OCI-M2 (cell line): Measurements from ENCODE around the gene ZNF396.
A peak's percentile ranks its signal among the peaks of the same experiment; 100 is the strongest.

Experiments used
- DNase-seq: peaks from one replicate; lab custom pipeline; 2025; ENCODE audit not compliant: unreplicated experiment; lab: John Stamatoyannopoulos, UW

The ZNF396 gene

GRCh38 chr18:35386600-35387100, 9.5 kb upstream of the ZNF396 start:
- DNase-seq = no peak

- DNase-seq = no peak
These were observed 6.0 kb upstream of the ZNF396 start for GRCh38 chr18:35383136-35383535.

DNA sequence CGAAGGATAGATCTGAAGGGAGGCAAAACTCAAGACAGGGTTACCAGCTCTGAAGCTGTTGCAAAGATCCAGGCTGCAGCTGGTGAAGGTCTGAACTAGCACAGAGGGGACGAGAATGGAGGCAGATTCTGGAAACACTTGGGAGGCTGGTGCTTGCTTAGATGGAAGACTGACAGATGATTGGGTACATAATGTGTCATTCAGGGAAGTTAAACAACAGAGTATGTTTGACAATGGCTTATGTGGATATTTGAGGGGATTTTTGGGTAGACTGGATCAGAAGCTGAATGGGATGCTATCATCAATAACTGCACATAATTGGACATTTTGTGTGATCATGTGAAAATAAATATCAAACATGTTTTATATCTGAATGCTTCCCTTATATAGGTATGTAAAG, 2.3 kb upstream of the ZNF396 start:
- DNase-seq = no peak

- no peak for DNase-seq
These were observed 1.4 kb upstream of the ZNF396 start for GRCh38 chr18:35378574-35378896.

- DNase-seq = no peak
These were observed 887 bp upstream of the ZNF396 start for GRCh38 chr18:35377875-35378573.

GRCh38 chr18:35376393-35376741, 770 bp downstream of the ZNF396 start:
- DNase-seq = no peak

- no peak for DNase-seq
These were observed 2.4 kb downstream of the ZNF396 start for GRCh38 chr18:35374708-35375107.

DNA sequence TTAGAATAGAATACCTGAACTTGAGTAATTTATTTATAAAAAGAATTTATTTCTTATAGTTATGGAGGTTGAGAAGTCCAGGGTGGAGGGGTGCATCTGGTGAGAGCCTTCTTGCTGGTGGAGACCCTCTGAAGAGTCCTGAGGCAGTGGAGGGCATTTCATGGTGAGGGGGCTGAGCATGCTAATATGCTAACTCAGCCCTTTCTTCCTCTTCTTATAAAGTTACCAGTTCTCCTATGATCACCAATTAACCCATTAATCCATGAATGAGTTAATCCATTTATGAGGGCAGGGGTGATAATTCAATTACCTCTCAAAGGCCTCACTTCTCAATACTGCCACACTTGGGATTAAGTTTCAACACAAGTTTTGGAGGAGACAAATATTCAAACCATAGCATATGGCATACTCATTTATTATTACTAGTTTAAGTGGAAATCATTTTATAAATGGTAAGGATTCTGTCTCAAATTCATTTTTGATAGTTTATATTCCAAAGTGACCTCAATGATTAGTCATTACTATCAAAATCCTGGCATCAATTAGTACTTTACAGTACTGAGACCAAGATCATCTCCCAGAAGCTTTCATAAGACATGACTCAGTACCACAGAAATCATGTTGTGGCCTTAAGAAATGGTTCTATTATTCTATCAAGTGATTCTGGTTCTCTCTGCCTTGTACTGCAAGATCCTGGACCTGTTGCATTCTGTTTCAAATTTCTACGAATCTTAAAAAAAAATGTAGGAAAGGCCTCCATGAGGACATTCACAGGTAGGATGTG, 5.5 kb downstream of the ZNF396 start:
- DNase-seq = no peak

GRCh38 chr18:35369126-35369525, 8.0 kb downstream of the ZNF396 start:
- no peak for DNase-seq

- no peak for DNase-seq
These were observed 8.5 kb downstream of the ZNF396 start for GRCh38 chr18:35368595-35368994.

DNA sequence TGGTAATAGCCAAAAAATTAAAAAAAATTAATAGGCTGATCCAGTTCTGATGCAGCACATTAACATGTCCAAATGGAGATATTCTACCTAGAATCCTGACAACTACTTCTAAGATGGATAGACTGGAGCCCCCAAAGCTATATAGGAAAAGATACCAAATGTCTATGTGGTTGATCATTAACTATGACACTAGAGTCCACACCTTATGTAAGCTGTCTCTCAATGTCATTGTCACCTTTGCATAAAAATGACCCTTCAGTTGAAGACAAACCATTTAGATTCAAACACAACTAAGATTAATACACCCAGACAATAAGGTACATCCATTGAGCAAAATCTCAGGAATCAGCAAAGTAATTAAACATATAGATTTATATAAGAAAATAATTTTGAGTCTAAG, 14.6 kb downstream of the ZNF396 start:
- DNase-seq = no peak

DNA sequence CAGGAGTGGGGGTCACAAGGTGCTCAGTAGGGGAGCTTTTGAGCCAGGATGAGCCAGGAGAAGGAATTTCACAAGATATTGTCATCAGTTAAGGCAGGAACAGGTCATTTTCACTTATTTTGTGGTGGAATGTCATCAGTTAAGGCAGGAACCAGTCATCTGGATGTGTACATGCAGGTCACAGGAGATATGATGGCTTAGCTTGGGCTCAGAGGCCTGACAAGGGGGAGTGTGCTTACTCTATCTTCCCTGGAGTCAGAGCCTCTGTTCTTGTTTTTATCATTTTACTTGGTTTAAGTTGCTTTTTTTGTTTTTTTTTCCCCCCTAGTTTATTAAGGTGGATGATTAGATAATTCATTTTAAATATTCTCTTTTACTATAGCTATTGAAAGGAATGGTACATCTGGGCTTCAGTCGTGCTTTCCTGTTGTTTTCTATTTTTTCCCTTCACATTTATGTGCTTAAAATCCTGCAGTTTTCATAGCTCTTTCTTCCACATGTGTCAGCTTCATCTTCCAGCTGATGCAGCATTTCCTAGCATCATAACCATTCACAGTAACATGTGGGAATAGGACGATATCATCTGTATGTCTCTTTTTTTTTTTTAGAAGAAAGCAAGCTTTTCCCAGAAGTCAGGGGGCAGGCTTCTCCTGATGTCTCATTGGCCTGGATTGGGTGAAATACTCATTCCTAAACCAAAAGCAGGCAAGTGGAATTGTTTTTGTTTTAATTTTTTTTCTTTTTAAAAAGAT, 15.4 kb downstream of the ZNF396 start:
- no peak for DNase-seq

- peak; percentile 7 for DNase-seq
These were observed 22.0 kb downstream of the ZNF396 start for GRCh38 chr18:35355140-35355618.

DNA sequence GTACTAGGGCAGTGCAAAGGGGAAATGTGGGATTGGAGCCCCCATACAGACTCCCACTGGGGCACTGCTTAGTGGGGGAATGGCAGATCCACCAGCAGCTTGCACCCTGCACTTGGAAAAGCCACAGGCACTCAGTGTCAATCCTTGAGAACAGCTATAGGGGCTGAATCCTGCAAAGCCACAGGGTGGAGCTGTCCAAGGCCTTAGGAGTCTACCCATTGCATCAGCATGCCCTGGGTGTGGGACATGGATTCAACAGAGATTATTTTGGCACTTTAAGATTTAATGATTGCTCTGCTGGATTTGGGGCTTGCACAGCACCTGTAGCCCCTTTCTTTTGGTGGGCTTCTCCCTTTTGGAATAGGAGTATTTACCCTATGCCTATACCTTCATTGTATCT, 24.4 kb downstream of the ZNF396 start:
- DNase-seq = no peak

DNA sequence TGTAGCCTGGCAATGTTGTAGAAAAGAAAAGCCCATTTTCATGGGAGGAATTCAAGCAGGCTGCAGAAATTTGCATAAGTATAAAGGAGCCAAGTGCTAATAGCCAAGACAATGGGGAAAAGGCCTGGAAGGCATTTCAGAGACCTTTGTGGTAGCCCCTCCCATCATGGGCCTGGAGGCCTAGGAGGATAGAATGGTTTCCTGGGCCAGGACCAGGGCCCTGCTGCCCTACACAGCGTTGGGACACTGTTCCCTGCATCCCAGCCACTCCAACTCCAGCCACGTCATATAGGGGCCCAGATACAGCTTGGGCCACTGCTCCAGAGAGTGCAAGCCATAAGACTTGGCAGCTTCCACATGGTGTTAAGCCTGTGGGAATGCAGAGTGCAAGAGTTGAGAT, 24.9 kb downstream of the ZNF396 start:
- DNase-seq = no peak

DNA sequence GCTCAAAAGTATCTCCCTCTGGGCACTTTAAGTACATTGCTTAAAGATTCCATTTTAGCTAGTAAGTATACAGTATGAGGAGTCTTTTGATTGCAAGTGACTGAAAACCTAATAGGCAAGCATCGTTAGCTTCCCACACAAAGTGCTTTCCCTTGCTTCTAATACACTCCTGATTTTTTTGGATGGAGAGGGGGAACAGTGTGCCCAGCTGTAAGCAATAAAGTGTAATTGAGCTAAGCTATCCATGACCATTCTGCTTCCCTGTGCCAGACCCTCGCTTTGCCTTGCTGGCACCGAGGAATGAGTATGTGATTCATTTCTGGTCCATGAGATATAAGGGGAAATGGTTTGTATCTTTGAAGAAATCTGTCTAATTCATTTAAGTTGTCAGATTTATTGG, 29.1 kb downstream of the ZNF396 start:
- no peak for DNase-seq

- no peak for DNase-seq
These were observed 31.2 kb downstream of the ZNF396 start for GRCh38 chr18:35345950-35346349.

- no peak for DNase-seq
These were observed 31.6 kb downstream of the ZNF396 start for GRCh38 chr18:35345460-35345921.

DNA sequence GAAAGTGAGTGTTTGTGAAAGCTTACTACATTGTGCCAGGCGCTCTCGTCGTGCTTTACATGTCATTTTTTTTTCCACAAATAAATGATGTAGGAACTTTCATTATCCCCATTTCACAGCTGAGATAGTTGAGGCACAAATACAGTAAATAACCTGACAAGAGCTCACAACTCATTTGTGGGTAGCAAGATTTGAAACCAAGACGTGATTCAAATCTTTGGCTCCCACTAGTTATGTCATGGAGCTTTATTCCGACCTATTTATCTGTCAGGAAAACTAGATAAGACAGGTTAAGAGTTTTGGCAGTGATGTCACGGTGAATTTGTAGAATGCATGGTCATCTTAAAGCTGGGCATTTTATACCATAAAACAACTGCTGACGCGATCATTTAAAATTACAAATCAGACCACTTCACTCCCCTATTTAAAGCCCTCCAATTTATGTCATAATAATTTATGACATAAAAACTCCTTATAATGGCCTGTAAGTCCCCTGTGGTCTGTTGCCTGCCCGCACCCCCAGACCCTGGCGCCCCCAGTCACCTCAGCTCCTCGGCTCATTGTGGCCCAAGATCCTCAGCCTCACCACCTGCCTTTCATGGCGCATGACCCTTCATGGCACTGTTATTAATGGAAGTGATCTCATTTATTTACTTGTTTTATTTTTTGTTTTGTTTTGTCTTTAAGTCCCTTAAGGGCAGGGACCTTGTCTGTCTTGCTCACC, 32.2 kb downstream of the ZNF396 start:
- DNase-seq = no peak

- DNase-seq = peak; percentile 60
These were observed 33.0 kb downstream of the ZNF396 start, which contains the start of gene ZNF24 for GRCh38 chr18:35343936-35344735. TSS of gene ZNF24 (minus strand) at chr18:35344420. CDS start at chr18:35340650, 3,770 bp downstream.
